ENCODE measurements around the gene LGALS4.
A peak's percentile ranks its signal among the peaks of the same experiment; 100 is the strongest.

The LGALS4 gene

GRCh38 chr19:38836983-38837626 is 24.4 kb upstream of the LGALS4 start:
- DNase-seq (ENCODE audit: low read depth) = no peak

DNA sequence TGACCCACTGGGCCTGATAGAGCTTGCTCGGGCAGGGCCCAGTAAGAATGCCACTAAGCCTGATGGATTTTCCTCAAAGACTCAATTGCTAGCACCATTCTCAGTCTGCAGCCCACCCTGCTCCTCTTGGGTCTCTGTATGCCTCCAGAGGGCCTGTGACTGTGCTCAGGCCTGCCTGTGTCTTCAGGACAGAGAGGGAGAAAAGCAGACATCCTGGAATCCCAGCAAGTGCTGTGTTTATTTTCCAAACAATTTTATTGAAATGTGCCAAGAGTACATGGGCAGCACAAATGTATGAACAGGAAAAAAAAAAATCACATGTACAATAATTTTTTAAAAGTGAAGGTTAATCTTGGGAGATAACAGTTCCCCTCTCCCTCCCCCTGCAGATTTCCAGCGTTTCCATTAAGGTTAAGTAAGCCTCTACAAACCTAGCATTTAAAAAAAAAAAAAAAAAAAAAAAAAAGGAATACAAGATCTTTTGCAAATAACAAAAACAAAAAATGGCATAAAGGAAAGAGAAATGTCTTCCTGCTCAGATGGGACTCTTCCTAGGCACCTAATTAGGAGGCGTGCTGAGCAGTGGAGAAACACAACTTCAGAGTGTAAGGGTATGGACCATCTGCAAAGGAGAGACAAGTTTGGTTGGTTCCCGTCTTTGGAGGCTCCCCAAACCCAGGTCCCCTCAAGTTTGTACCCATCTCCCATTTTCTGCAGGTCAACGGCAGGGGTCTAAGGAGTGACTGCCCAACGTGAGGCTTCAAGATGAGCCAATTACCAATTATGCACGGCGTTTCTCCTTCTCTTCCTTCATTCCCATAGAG is 23.6 kb upstream of the LGALS4 start:
- DNase-seq (ENCODE audit: low read depth) = no peak
- H3K4me3 ChIP-seq (ENCODE audit: low read depth, low read length) = no peak overlapping the region
- TF ChIP-seq, protein P1, sequence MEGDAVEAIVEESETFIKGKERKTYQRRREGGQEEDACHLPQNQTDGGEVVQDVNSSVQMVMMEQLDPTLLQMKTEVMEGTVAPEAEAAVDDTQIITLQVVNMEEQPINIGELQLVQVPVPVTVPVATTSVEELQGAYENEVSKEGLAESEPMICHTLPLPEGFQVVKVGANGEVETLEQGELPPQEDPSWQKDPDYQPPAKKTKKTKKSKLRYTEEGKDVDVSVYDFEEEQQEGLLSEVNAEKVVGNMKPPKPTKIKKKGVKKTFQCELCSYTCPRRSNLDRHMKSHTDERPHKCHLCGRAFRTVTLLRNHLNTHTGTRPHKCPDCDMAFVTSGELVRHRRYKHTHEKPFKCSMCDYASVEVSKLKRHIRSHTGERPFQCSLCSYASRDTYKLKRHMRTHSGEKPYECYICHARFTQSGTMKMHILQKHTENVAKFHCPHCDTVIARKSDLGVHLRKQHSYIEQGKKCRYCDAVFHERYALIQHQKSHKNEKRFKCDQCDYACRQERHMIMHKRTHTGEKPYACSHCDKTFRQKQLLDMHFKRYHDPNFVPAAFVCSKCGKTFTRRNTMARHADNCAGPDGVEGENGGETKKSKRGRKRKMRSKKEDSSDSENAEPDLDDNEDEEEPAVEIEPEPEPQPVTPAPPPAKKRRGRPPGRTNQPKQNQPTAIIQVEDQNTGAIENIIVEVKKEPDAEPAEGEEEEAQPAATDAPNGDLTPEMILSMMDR (IDR thresholded peaks at IDR 0.05; ENCODE audit: control insufficient read depth, extremely low read depth, insufficient read depth) = no peak

More at GRCh38 chr19:38836983-38837626, 24.4 kb upstream of the LGALS4 start:
- TF ChIP-seq, protein P1 (IDR thresholded peaks at IDR 0.05; ENCODE audit: control insufficient read depth, extremely low read depth, insufficient read depth) = no peak
- H3K4me3 ChIP-seq (ENCODE audit: low read depth, low read length) = no peak overlapping the region

DNA sequence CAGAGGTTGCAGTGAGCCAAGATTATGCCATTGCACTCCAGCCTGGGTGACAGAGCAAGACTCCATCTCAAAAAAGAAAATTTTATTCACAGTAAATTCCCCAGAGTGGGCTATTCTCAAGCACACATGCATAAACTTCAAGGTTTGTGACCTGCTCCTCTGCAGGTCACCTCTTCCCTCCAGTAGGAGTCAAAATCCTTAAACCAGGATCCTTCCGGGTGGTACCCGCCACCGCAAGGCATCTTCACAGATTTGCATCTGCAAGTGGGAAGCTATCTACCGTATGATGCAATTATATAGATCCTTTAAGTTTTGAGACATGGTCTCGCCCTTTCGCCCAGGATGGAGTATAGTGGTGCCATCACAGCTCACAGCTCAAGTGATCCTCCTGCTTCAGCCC is 21.8 kb upstream of the LGALS4 start:
- H3K4me3 ChIP-seq (ENCODE audit: low read depth, low read length) = no peak overlapping the region
- TF ChIP-seq, protein P1 (IDR thresholded peaks at IDR 0.05; ENCODE audit: control insufficient read depth, extremely low read depth, insufficient read depth) = no peak
- DNase-seq (ENCODE audit: low read depth) = no peak

DNA sequence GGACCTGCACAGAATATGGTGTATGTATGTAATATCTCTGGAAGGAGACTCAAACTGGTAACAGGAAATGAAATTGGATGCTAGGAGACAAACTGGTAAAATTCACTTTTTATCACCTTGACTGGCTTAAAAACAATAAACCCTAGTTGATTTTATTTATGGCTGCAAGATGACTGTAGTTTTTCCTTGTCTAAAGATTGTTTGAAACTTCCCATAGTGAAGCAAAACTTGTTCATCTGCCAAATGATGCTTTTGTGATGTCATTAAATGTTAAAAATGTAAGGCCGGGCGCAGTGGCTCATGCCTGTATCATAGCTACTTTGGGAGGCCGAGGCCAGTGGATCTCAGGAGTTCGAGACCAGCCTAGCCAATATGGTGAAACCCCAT is 21.4 kb upstream of the LGALS4 start:
- no peak overlapping the region for H3K4me3 ChIP-seq (ENCODE audit: low read depth, low read length)
- DNase-seq (ENCODE audit: low read depth) = no peak
- TF ChIP-seq, protein P1 (IDR thresholded peaks at IDR 0.05; ENCODE audit: control insufficient read depth, extremely low read depth, insufficient read depth) = no peak

DNA sequence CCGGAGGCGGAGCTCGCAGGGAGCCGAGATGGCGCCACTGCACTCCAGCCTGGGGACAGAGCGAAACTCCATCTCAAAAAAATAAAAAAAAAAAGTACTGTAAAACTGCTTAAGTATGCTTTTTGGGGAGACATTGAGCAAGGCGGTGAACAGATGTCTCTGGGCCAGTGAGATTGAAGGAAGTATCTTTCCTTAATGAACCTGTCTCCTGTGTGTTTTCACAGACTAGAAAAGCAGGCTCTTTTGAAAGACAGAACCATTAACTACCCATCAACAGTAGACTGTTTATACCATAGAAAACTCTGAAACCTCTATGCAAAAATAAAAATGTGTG is 20.3 kb upstream of the LGALS4 start:
- no peak for DNase-seq (ENCODE audit: low read depth)
- TF ChIP-seq, protein P1 (IDR thresholded peaks at IDR 0.05; ENCODE audit: control insufficient read depth, extremely low read depth, insufficient read depth) = no peak
- H3K4me3 ChIP-seq (ENCODE audit: low read depth, low read length) = no peak overlapping the region

GRCh38 chr19:38831142-38831605 is 18.4 kb upstream of the LGALS4 start:
- TF ChIP-seq, protein P1 (IDR thresholded peaks at IDR 0.05; ENCODE audit: control insufficient read depth, extremely low read depth, insufficient read depth) = no peak
- DNase-seq (ENCODE audit: low read depth) = peak; percentile 92
- H3K4me3 ChIP-seq (ENCODE audit: low read depth, low read length) = peak overlapping the region; percentile 88

Measured in LNCaP clone FGC (cell line).